ENCODE results near the gene COL4A6. TPM values are rescaled to one million over a fixed set of nuclear protein-coding genes. Genes with fewer than 3 reads are reported as not detected.

The COL4A6 gene
- total RNA-seq, 1 donor, result not detected

DNA sequence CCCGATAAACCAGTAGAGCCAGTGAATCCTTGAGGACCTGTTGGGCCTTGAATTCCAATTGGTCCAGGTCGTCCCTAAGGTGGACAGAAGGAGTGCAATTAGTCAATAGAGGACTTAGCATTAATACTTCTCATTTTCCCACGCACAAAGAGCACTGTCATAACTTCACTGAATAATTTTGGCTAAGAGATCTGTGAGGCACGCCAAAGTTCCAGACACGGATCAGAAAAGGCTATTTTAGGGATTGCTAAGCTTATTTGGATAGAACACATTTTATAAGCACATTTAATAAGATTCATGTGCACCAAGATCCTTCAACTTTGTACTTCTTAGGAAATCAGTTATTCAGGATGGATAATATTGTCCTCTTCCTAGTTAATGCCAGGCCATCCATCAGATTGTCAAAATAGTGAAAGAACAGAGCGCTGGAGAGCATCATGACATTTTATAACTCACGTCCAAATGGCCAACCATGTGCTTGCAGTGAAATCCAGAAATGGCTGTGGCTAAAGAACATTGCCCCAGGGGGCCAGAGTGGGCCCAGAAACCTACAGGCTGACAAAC, 216.8 kb downstream of the COL4A6 start:
- DNase-seq (ENCODE audit: low read depth in 2 of 3, low spot score in 2 of 3), result no peak

DNA sequence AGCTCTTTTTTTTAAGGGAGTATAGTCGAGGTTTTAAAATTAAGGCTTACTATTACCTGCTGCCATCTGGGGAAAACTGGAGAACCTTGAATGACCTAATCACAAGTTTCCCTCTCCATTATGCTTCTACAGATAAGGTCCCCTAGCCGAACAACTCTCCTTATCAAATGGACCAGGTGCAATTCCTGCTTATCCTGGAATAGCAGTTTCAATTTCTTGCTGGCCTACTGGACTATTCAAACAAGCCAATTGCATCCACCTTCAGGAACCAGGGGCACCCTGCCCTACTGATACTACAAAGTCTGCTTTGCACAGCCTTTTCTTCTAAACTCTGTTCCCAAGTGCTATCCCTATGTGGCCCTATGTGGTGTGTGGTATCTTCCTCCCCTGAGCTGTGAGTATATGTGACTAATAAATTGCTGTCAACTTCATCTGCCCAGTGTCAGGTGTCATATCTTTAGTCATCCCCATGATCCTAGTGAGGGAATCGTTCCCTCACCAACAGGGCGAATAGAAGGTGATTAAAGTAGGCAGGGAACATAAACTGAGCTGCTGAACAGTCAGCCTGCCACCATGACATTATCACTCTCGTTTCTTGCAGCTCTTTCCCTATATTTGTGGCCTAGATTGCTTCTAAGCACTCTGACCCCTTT, 218.1 kb downstream of the COL4A6 start:
- DNase-seq (ENCODE audit: low read depth in 2 of 3, low spot score in 2 of 3), result no peak

DNA sequence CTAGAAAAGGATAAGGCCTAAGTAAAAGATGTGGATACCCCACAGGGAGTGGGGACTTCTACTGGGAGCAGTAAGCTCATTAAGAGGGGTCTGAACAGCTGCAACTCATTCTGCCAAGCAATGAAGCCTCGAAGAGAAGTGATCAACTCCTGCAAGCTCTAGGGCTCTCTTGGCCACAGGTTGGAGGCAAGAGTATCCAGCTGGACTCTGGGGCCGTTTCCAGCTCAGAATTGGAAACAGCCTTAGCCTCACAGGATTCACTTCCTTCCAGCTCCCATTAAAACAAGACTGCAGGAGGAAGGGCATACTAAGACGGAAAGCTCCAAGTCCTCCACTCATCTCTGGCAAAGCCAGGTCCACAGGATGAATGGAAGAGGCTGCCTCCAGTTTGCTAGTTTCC, 220.3 kb downstream of the COL4A6 start:
- DNase-seq (ENCODE audit: low read depth in 2 of 3, low spot score in 2 of 3), result no peak

DNA sequence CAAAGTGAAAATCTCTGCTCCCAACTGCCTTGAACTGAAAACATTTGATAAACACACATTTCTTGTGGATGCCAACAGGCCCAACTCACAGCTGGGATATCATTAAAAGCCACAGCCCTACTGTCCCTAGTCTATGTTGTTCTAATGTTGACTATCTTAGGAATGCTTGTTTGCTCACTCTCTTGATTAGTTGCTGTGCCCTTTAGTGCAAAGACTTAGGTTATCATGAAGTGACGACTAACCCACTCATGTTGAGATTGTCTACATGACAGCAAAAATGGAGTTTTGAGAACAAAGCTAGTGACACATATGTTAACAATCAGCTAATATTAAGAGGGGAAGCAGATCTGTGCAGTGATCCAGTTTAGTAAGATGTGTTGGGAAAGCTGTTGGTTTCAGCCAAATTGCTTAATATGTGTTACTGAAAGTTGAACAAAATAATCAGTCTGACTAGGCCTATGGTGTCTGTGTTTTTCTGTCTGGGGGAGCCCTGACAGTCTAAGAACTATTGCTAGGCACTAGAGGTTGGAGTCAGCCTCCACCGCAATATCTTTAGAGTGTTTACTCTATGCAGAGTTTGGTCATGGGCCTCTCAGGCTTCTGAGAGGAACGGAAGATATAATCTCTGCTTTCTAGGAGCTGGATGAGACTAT, 221.2 kb downstream of the COL4A6 start:
- DNase-seq (ENCODE audit: low read depth in 2 of 3, low spot score in 2 of 3), result no peak

DNA sequence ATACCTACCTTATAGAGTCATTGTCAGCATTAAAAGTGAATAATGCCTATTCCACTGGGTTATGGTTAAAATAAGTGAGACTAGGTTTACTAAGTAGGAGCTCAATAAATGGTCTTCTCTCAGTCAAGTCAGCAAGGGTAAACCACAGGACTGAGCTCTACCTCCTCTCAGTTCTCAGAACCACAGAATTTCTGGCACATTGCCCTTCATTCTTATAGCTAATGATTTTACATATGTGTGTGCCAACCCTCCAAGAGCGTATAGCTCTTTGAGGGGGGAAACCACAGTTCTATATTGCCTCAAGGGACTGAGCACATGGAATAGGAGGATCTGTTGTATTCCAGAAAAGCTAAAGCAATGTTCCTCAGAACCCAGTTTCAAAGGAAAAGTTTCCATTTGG, 221.8 kb downstream of the COL4A6 start:
- DNase-seq (ENCODE audit: low read depth in 2 of 3, low spot score in 2 of 3), result no peak

DNA sequence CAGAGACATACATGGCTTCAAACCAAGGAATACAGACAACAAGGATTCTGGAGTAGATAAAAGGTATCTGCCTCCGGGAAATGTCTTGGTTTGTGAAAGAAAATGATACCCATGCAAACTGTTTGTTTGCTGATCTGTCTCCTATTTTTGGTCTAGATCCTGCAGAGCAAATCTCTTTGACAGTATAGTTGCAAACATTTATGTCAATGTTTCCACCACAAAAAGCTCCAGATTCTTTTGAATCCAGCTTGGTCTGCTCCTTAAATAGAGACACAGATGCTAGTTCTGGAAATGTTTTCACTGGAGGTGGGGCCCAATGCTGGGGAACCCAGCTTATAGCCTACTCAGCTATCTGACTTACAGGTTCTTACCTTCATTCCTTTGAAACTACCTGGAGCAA, 226.9 kb downstream of the COL4A6 start:
- no peak for DNase-seq (ENCODE audit: low read depth in 2 of 3, low spot score in 2 of 3)

DNA sequence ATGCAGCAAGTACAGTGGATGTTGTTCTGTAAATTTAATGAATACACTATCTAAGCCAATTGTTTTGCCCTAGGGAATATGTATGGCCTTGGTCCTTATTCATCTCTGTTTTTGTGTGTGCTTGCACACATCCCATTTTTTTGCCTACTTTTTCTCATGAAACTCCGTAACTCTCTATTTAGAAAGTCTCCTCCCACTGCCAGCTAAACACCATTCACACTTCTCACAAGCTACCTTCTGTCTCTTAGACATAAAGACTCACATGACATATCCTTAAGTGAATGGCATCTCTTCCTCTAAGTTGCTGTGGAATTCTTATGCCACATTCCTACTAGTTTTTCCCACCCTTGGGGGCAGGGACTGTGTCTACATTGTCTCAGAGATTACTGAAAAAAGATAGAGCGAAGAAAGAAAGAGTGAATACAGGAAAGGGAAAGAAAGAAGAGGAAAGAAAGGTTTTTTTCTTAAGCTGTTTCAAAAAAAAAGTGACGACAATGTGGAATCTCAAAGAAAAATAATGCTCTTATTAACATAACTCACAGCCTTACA, 229.1 kb downstream of the COL4A6 start:
- DNase-seq (ENCODE audit: low read depth in 2 of 3, low spot score in 2 of 3), result no peak

DNA sequence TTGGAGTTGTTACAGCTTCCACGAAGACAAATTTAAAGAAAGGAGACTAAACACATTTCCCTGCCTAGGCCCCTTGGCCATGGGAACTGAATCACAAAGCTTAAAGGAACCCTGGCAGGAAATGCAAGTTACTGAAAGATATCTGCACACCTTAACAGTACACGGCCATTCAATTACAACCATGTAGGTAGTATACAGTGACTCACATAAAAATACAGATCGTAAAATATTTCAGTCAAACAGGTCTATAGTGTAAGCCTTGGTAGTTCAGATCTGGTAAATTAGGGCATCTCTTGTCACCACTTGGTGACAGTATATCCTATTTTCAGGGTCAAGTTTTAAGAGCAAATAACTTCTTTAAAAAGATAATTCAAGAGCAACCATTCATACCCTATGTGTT, 234.7 kb downstream of the COL4A6 start:
- DNase-seq (ENCODE audit: low read depth in 2 of 3, low spot score in 2 of 3), result no peak

DNA sequence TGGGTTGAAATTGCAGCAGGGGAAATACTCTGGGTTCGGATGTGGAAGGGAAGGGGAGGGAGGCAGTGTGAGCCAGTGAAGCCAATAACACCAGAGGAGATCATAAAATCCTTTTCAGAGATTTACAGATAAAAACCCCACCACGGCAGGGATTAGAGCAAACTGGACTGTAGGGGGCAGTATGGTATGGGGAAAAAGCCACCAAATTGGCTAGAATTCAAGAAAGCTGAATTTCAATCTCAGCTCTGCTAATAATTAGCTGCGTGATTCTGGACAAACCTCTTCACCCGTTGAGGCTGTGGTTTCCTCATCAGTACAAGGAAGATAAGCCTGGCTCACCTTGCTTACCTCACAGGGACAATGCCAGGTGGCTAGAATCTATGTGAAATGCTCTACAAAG, 238.5 kb downstream of the COL4A6 start:
- DNase-seq (ENCODE audit: low read depth in 2 of 3, low spot score in 2 of 3), result peak in 1 of 3 donors; percentile 19

DNA sequence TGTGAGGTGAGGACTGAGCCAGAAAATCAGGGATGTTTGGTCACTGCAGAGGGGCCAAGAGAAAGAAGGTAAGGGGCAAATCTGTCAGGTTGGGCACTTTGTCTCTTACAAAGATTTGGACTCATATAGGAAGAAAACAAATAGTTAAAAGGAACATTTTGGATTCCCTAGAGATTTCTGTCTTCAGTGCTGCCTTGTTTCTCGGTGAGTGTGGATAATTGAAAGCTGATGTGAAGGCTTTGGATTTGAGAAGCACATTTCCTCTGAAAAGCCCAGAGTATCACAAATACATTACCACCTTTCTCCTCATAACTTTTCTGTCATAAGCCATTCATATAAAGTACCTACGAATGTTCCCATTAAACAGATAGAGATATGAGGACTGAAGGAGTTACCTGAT, 239.2 kb downstream of the COL4A6 start:
- no peak for DNase-seq (ENCODE audit: low read depth in 2 of 3, low spot score in 2 of 3)

DNA sequence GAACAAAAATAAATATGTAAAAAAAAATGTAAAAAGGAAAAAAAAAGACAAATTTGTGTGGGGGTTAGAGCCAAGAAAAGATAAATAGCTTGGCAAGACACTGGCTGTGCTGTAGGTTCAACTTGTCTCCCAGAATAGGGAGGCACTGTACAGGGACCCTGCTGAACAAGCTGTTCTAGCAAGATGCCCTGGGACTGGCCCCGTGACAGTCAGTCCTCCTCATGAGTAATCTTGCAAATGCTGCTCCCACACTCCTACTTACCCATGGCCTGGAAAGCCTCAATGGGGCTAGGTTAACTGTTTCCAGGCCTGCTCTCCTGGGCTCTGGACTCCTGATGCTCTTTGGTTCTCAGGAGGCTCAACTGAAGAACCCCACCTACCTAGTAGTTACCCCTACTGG, 239.8 kb downstream of the COL4A6 start:
- DNase-seq (ENCODE audit: low read depth in 2 of 3, low spot score in 2 of 3), result no peak

DNA sequence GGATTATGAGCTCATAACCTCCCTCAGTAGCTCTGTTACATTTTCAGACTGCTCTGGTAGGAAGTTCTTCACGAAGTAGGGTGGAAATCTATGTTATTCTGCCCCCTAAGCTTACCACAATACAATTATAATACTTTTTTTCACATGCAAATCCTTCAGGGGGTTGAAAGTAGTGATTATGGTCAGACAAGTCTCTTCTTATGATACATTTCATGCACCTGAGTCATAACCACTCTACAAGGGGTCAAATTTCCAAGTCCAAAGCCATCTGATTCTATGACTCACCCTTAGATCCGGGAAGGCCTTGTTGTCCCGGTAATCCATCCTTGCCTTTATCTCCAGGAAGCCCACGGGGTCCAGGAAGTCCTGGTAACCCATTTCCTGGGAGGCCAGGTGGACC, 251.4 kb downstream of the COL4A6 start:
- no peak for DNase-seq (ENCODE audit: low read depth in 2 of 3, low spot score in 2 of 3)

DNA sequence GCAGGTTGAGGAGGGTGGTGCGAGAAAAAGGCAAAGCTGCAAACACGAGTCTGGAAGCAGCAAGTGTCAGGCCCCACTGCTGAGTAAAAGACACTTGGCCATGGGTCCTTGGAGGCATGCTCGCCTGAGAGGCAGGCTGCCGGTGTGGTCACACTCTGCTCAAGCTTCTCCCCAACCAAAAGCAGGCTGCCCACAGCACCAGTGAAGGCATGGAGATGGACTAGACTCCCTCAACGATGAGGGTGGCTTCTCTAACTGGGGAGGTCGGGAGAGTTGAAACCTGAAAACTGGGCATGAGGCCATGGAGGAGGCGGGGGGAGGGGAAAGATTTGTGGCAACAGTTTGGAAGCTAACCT, 260.1 kb downstream of the COL4A6 start:
- no peak for DNase-seq (ENCODE audit: low read depth in 2 of 3, low spot score in 2 of 3)

DNA sequence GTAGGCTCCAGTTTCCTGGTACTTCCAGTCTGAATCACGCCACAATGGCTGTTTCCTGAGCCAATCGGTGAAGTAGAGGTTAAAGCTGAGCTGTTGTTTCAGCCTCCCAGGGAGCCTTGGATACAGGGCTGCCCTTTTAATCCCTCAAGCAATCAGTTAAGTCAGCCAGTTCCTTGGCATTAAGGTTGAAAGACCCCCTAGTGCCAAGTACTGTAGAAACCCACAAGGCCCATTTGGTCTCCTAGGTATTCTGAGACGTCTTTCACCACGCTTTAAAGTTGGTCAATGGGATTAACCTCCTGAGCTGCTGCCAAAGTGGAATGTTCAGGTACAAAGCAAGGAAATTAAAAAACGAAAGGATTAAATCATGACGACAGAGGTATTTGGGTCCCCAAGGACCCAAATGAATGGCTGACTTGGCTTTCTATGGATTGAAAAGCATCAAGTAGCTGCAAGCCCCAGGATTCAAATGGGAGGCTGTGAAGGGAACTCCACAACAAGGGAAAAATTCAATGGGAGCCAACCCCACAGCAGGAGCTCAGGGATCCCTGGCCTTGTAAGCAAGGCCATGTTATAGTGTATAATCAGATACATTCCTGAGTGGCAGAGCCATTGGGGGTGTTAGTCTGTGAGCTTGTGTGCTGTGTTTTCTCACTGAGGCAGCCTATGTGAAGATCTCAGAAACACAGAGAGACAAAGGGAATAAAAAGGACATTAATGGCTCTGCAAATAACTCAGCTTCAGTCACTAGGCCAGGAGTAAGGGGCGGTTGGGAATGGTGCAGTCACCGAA, 260.7 kb downstream of the COL4A6 start:
- no peak for DNase-seq (ENCODE audit: low read depth in 2 of 3, low spot score in 2 of 3)

DNA sequence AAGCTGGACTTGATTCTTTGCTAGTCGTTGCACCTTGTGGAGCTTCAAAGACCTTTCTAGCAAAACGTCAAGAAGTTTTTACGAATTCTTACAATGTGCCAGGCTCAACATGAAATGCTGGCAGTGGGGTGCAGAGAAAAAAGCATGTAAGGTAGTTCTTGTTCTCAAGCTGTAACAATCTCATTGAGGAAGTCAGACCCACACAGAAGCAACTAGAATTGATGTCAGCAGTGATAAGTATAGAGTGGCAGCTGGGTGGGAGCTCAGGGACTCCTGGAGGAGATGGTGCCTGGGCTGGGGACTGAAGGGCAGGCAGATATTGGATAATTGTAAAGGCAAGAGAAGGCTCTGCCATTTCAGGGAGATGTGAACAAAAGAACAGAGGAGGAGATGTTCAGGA, 264.3 kb downstream of the COL4A6 start:
- no peak for DNase-seq (ENCODE audit: low read depth in 2 of 3, low spot score in 2 of 3)

DNA sequence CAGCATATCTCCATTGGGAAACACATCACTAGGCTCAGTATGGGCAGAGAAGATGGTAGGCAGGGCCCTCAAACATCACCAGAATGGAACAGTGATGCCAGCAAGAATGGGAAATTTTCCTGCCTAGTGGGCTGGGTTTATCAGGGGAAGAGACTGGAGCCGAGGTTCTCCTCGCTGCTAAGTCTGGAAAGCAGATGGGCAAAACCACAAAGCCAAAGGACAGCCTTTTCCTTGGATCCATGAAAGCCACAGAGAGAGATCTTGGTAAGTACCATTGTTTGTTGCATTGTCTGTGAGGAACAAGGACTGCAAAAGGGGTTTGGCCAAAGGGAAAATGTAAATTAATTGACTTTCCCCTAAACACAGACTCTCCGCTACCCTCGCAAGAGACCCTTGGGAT, 266.6 kb downstream of the COL4A6 start:
- no peak for DNase-seq (ENCODE audit: low read depth in 2 of 3, low spot score in 2 of 3)

DNA sequence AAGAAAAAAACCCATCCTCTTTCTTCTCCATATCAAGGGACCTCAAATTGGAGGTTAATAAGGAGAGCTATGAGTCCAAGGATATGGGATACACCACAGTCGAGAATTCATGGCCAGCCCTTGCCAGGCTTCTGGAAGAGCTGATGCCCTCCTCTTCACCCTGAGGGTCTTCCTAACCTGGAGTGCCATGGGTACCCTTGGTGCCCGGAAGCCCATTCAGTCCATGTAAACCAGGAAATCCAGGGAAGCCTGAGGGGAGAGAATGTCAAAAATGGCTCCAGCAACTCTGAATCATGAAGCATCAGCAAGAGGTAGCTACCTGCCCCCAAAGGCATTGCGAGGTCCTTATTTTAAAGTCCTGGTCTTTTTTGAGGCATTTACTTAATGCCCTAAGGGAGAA, 268.5 kb downstream of the COL4A6 start:
- DNase-seq (ENCODE audit: low read depth in 2 of 3, low spot score in 2 of 3), result no peak

DNA sequence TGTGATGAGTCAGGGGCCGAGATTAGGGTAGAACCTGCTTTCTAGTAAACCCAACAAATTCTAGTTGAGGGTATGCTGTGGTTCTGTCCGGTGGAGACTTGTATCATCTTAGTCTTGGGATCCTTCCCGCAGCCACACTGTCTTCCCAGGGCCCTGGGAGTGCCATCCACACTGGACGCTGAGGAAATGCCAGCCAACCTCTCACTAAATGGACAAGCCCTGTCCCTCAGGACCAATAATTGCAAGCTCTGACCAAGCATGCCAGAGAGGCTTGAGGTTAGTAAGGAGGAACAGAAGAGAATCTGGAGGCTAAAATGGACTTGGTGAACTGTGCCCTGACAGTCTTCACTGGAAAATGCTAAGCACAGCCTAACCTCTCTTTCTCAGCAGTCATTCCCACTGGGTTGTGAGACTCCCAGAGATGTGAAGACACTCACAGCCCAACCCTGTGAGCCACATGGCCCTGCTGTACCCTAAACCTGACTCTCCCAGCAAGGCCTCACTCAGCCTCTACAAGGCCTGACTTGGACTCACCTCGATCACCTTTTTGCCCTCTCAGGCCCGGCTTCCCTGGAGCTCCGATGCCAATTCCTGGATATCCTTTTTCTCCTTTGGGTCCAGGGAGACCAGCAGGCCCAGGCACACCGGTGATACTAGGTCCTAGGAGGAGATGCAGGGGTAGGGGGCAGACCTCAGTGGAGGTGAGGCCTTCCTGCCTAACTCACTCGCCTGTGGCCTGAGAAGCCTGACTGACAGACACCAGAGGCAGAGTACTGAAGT, 269.1 kb downstream of the COL4A6 start:
- DNase-seq (ENCODE audit: low read depth in 2 of 3, low spot score in 2 of 3), result no peak

DNA sequence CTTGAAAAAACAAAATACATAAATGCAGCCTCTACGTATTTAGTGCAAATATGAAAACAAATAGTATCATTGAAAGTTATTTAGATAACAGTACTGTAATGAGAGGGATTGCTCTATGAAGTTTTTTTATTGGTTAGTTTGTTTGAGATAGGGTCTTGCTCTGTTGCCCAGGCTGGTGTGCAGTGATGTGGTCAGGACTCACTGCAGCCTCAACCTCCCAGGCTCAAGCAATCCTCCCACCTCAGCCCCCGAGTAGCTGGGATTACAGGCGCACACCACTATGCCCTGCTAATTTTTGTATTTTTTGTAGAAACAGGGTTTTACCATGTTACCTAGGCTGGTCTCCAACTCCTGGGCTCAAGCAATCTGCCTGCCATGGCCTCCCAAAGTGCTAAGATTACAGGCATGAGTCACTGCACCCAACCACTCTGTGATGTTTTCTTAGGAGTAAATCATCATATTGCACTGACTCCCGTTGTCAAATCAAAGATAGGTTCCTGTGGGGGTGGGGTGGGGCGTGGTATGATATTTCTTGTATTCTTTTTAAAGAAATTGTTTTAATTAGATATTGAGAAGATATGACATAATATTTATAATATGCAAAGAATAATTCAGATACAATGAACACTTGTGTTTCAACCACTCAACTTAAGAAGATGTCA, 270.9 kb downstream of the COL4A6 start:
- no peak for DNase-seq (ENCODE audit: low read depth in 2 of 3, low spot score in 2 of 3)

Data from hematopoietic multipotent progenitor cell (in vitro differentiated cells).